Naive B cell (primary cell): ENCODE data around the gene NXN. TPM values are rescaled to one million over a fixed set of nuclear protein-coding genes. Genes with fewer than 3 reads are reported as not detected.

Experiments
- ATAC-seq, 2 donors: fragments of 150-1000 bp; cut with Tn5 transposase; 2 replicates each; pipeline ENCODE4 v1.10.0; 2021; ENCODE audit warnings: low read depth in 2 of 2, mild to moderate bottlenecking in 2 of 2, moderate library complexity in 2 of 2
- DNase-seq: peaks from one replicate; pipeline ENCODE4 v3.0.0; 2022
- H3K27ac Mint-ChIP-seq, 6 donors: one replicate each; pipeline ENCODE4 v1.8.0; 2020 to 2022; ENCODE audit warnings: mild to moderate bottlenecking in 6 of 6, mixed read lengths in 6 of 6, moderate library complexity in 5 of 6, inconsistent platforms in 2 of 6
- H3K27me3 Mint-ChIP-seq, 3 donors: one replicate each; pipeline ENCODE4 v1.8.0; 2021 to 2022; ENCODE audit warnings: mixed read lengths in 3 of 3, mild to moderate bottlenecking in 1 of 3
- H3K36me3 Mint-ChIP-seq, 2 donors: one replicate each; pipeline ENCODE4 v1.8.0; 2020 to 2022; ENCODE audit warnings: mixed read lengths in 2 of 2, inconsistent platforms in 1 of 2, mild to moderate bottlenecking in 1 of 2
- H3K4me1 Mint-ChIP-seq, 3 donors: one replicate each; pipeline ENCODE4 v1.8.0; 2020 to 2022; ENCODE audit warnings: mixed read lengths in 3 of 3, inconsistent platforms in 1 of 3, mild to moderate bottlenecking in 1 of 3, moderate library complexity in 1 of 3
- H3K4me3 Mint-ChIP-seq, 8 donors: one replicate each; pipeline ENCODE4 v1.8.0; 2020 to 2022; ENCODE audit warnings: mild to moderate bottlenecking in 8 of 8, mixed read lengths in 8 of 8, moderate library complexity in 8 of 8, inconsistent platforms in 2 of 8
- H3K9me3 Mint-ChIP-seq, 7 donors: one replicate each; pipeline ENCODE4 v1.8.0; 2020 to 2022; ENCODE audit warnings: mixed read lengths in 7 of 7, mild to moderate bottlenecking in 5 of 7, inconsistent platforms in 2 of 7, moderate library complexity in 1 of 7
- polyA plus RNA-seq, 6 donors: library from polyadenylated mRNA; unstranded; fragments of 300-500 nt; fragmentation: Illumina TruSeq; gene quantifications; one replicate each; pipeline ENCODE4 v1.2.3, GENCODE V29; 2021; ENCODE audit warnings: low read depth in 6 of 6

The NXN gene
- polyA plus RNA-seq, 6 donors from 2014 or later: 0.36 to 0.40 TPM; not detected in 4

DNA sequence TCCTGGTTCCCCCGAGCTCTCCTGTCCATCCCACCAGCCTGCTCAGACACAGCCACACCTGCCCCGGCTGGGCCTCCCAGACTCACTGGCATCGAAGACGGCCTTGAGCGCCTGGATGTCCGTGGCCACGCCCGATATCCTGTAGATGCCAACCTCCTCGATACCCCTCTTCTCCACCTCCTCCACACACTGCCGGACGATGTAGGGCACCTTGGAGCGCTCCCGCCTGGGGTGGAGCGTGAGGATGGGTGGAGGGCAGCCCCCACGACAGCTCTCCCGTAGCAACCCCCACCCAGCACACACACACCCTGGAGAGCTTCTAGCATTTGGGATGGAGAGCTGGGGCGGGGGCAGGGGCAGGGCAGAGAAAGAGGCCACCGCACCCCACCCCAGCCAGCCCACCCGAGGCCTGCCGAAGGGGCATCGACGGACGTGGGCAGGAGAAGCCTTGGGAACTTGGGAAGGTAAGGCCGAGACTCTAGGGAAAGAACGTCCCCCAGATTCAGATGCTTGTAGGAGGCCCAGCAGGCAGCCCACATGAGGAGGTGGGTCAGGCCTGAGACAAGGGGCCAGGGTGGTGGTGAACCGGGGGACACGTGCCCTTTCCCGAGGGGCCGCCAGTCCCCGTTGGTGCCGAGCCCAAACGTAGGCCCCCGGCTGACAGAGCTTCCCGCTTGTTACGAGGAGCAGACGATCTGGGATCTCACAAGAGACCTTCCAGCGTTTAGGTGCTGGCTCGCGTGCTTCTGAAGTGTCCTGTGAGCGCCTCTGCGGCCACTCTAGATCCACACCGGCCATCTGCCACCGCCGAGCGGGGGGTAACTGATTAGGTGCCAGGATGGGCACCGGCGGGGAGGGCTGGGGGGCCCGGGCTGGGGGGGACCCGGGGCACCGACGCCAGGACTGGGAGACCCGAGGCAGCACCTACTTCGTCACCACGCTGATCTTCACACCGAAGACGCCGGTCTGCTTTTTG, 32.5 kb upstream of the NXN start:
- no peaks in the 10 kb centered on the region for H3K27me3 Mint-ChIP-seq
- no peak for ATAC-seq
- peak overlapping the region in 1 of 8 donors; percentile 53 for H3K4me3 Mint-ChIP-seq
- DNase-seq: no peak
- no peak overlapping the region for H3K27ac Mint-ChIP-seq
- no peaks in the 10 kb centered on the region for H3K36me3 Mint-ChIP-seq
- H3K4me1 Mint-ChIP-seq: no peaks in the 10 kb centered on the region
- H3K9me3 Mint-ChIP-seq: no peaks in the 10 kb centered on the region

DNA sequence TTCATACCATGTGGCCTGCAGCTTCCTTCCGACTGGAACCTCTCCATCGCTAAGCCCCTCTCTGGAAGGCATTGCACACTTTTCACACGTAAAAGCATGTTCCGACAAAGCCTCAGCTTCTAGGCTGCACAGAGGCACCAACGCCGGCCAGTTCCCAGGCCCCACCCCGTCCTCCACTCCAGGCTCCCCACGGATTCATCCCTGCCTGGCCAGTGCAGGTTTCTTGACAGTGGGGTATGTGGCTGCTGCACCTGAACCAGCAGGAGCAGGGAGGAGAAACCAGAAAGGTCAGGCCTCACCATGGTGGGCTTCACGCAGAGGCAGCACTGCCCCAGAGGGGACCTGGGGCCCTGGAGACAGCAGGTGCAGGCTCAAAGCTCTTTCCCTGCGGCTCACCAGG, 31.6 kb upstream of the NXN start:
- H3K36me3 Mint-ChIP-seq: no peaks in the 10 kb centered on the region
- no peaks in the 10 kb centered on the region for H3K27me3 Mint-ChIP-seq
- no peak overlapping the region for H3K4me3 Mint-ChIP-seq
- ATAC-seq (no peak), DNase-seq (no peak)
- H3K4me1 Mint-ChIP-seq: no peaks in the 10 kb centered on the region
- H3K9me3 Mint-ChIP-seq: no peaks in the 10 kb centered on the region
- no peak overlapping the region for H3K27ac Mint-ChIP-seq

DNA sequence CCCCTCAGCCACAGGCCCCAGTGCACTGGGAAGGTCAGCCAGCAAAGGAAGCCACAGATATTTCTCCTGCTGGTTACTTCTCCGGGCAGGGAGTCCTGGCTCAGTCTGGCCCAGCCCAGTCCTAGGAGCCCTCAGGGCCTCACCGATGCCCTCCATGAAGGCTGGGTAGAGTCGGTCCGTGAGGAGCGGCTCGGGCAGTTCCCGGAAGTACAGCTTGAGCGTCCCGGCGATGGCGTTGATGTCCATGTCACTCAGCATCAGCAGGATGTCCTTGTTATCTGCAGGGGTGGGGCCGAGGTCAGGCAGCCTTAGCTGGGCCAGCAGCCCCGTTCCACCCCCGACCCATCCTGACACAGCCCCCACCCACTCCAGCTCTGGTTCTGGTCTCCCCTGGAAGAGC, 31.0 kb upstream of the NXN start:
- DNase-seq (no peak), ATAC-seq (no peak)
- no peak overlapping the region for H3K27ac Mint-ChIP-seq
- peaks cover 0 to 4% (median 3%) of the 10 kb centered on the region in 3 donors for H3K4me1 Mint-ChIP-seq
- no peaks in the 10 kb centered on the region for H3K9me3 Mint-ChIP-seq
- no peaks in the 10 kb centered on the region for H3K36me3 Mint-ChIP-seq
- no peak overlapping the region for H3K4me3 Mint-ChIP-seq
- no peaks in the 10 kb centered on the region for H3K27me3 Mint-ChIP-seq

DNA sequence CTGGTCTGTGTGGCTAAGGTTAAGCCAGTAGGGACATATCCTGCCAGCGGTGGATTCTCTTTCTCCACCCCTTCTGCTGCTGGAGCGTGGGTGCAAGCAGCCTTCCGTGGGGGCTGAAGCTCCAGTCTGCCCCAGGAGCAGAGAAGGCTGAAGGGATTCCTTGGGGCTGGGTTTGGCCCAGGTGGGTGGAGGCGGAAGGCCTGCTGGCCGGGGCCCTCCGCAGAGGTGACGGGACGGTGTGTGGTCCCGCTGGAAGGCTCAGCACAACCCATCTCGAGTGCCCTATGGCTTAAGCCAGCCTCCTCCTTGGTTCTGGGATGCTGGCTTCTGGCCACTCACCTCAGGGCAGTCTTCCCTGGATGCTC, 30.5 kb upstream of the NXN start:
- peaks cover 0 to 4% of the 10 kb centered on the region in 2 donors for H3K36me3 Mint-ChIP-seq
- H3K9me3 Mint-ChIP-seq: no peaks in the 10 kb centered on the region
- H3K27ac Mint-ChIP-seq: no peak overlapping the region
- ATAC-seq (no peak), DNase-seq (no peak)
- peaks cover 0 to 9% (median 8%) of the 10 kb centered on the region in 3 donors for H3K4me1 Mint-ChIP-seq
- H3K27me3 Mint-ChIP-seq: no peaks in the 10 kb centered on the region
- no peak overlapping the region for H3K4me3 Mint-ChIP-seq

DNA sequence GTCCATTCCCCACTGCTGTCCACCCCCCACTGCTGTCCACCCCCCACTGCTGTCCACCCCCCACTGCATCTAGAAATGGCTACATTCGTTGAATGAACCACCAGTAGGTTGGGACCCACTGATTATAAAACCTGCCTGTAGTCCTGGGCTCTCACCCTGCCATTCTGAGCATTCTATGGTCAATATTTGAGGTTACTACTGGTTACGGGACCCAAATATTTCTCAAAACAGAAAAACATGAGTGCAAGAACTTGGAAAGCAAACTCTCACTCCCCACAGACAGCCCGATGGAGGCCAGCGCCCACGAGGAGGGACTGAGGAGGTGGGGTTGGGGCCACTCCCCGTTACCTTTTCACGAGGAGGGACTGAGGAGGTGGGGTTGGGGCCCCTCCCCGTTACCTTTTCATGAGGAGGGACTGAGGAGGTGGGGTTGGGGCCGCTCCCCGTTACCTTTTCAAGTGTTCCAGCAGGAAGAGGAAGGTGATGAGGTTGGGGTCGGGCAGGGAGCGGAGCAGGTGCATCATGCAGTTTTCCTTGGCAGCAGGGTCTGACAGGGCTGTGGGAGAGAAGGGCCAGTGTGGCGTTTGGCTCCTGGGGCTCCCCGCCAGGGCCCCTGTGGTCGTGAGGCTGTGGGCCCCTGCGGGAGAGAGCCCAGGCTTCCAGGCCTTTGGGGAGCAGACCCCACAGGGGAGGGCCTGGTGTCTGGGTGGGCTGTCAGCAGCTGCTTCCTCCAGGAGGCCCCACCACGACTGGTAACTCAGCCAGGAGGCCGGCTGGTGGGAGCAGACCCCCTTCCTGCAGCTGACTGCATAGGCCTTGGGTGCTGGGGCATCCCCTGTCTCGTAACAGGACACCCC, 29.9 kb upstream of the NXN start:
- peak overlapping the region in 1 of 6 donors; percentile 24 for H3K27ac Mint-ChIP-seq
- H3K27me3 Mint-ChIP-seq: no peaks in the 10 kb centered on the region

GRCh38 chr17:1008008-1008761, 28.6 kb upstream of the NXN start:
- ATAC-seq: no peak
- Mint-ChIP-seq H3K36me3 (peaks cover 0 to 7% of the 10 kb centered on the region in 2 donors), H3K4me3 (no peak overlapping the region), H3K9me3 (no peaks in the 10 kb centered on the region), H3K4me1 (peaks cover 0 to 11% (median 9%) of the 10 kb centered on the region in 3 donors), H3K27ac (no peak overlapping the region), H3K27me3 (no peaks in the 10 kb centered on the region)
- no peak for DNase-seq

More for the DNA sequence above, 29.9 kb upstream of the NXN start:
- Mint-ChIP-seq H3K4me1 (peaks cover 0 to 11% (median 9%) of the 10 kb centered on the region in 3 donors), H3K36me3 (peaks cover 0 to 7% of the 10 kb centered on the region in 2 donors), H3K4me3 (peak overlapping the region in 1 of 8 donors; percentile 81), H3K9me3 (no peaks in the 10 kb centered on the region)
- DNase-seq (no peak), ATAC-seq (no peak)

DNA sequence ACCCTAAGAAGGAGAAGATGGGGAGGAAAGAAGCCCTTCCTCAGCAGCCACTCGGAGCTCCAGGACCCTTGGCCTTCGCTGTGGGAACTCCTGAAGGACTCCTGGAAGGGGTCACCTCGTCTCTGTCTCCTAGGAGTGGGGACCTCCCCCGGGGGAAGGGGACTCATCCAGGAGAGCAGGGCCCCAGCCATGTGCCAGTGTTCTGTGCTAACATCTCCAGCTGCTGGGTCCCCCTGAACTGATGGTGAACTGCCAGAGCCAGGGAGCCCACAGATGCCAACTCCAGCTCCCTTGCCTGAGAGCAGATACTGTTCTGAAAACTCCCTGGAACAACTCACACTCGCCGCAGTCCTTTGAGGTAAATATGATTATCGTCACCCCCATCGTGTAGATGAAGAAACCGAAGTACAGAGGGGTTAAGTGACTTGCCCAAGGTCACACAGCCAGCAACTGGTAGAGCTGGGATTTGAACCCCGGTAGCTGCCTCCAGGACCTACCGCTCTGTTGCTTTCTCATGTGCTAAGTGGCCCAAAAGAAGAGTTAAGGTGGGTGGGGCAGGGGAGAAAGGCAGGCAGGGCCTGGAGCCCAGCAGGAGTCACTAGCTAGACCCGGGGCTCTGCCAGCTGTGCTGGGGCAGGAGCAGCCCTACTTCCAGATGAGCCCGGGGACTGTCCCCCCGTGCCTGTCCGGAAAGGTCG, 27.9 kb upstream of the NXN start:
- DNase-seq: no peak
- Mint-ChIP-seq H3K9me3 (no peaks in the 10 kb centered on the region), H3K27me3 (no peaks in the 10 kb centered on the region), H3K4me3 (no peak overlapping the region), H3K36me3 (peaks cover 0 to 8% of the 10 kb centered on the region in 2 donors), H3K27ac (no peak overlapping the region), H3K4me1 (peaks cover 0 to 14% (median 11%) of the 10 kb centered on the region in 3 donors)
- ATAC-seq: no peak

DNA sequence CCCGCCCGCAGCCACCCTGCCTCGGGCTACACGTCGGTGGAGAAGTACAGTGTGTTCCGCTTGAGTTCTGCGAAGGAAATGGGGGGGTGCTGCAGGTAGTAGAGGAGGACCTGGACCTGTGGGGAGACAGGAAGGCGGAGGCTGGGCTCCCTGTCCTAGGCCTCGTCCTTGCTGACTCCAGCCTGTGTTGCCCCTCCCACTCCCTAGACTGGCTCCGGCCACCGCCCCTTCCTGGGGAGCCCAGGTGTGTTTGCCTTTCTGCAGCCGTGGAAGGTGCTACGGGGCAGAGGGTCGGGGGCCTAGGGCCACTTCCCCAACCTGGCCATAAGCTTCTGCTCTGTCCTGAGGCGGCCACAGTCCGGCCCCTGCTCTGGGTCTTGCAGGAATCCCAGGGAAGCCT, 26.5 kb upstream of the NXN start:
- H3K9me3 Mint-ChIP-seq: no peaks in the 10 kb centered on the region
- no peak for ATAC-seq
- no peak for DNase-seq
- H3K36me3 Mint-ChIP-seq: peaks cover 3 to 15% of the 10 kb centered on the region in 2 donors
- no peaks in the 10 kb centered on the region for H3K27me3 Mint-ChIP-seq
- H3K4me3 Mint-ChIP-seq: no peak overlapping the region
- peaks cover 0 to 15% (median 14%) of the 10 kb centered on the region in 3 donors for H3K4me1 Mint-ChIP-seq
- H3K27ac Mint-ChIP-seq: no peak overlapping the region

DNA sequence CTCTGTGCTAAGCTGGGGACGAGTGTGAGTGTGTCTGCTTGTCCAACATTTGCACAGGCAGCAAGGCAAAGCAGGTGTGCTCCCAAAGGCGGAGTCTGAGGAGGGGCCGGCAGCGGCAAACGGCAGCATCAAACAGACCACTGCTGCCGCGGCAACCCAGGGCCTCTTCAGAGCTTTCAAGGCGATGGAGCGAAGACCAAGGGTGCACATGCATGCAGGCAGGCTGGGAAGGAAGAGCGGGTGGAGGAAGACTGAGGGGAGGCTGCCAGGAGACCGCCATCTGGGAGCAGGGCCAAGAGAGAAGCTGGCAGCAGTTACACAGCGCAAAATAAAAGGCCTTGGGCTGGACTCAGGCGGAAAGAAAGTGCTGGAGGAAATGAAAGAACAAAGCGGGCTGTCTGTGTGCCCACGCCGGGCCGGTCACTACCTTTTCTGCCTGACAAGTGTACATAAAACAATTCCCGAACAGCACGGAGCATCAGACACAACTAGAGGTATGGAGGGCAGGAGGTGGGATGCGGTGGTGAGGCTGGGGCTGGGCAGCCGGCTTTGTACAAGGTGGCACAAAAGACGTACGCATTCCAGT, 25.9 kb upstream of the NXN start:
- Mint-ChIP-seq H3K9me3 (no peaks in the 10 kb centered on the region), H3K36me3 (peaks cover 3 to 15% of the 10 kb centered on the region in 2 donors), H3K4me3 (peak overlapping the region in 2 of 8 donors; percentile 35 to 58), H3K4me1 (peaks cover 0 to 15% (median 14%) of the 10 kb centered on the region in 3 donors), H3K27ac (peak overlapping the region in 4 of 6 donors; percentile 24 to 93 (median 64)), H3K27me3 (no peaks in the 10 kb centered on the region)
- DNase-seq (no peak), ATAC-seq (no peak)

DNA sequence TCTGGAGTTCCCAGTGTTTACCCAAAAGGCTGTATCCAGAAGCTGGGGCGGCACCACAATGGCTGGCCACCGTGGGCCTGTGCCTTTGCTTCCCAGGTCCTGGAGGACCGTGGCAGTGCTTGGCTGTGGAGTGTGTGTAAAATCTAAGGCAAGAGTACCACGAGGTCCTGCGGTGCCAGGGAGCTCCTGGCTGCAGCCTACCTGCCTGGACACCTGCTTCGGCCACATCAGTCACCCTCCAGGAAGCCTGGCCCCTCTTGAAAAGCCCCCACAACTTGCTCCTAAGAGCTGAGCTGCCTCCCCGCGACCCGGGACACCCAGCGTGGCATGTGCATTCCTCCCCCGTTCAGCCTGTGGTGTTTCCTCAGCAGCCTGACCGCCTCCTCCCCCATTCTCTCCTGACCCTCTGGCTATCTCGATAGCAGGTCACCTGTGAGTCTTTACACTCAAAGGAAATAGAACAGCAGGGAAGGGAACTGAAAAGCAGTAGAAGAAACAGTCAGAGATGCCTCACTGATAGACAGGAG, 25.3 kb upstream of the NXN start:
- Mint-ChIP-seq H3K27ac (peak overlapping the region in 5 of 6 donors; percentile 32 to 93 (median 65)), H3K4me1 (peaks cover 0 to 15% (median 14%) of the 10 kb centered on the region in 3 donors), H3K27me3 (no peaks in the 10 kb centered on the region), H3K9me3 (no peaks in the 10 kb centered on the region), H3K4me3 (no peak overlapping the region), H3K36me3 (peaks cover 3 to 15% of the 10 kb centered on the region in 2 donors)
- no peak for ATAC-seq
- no peak for DNase-seq

DNA sequence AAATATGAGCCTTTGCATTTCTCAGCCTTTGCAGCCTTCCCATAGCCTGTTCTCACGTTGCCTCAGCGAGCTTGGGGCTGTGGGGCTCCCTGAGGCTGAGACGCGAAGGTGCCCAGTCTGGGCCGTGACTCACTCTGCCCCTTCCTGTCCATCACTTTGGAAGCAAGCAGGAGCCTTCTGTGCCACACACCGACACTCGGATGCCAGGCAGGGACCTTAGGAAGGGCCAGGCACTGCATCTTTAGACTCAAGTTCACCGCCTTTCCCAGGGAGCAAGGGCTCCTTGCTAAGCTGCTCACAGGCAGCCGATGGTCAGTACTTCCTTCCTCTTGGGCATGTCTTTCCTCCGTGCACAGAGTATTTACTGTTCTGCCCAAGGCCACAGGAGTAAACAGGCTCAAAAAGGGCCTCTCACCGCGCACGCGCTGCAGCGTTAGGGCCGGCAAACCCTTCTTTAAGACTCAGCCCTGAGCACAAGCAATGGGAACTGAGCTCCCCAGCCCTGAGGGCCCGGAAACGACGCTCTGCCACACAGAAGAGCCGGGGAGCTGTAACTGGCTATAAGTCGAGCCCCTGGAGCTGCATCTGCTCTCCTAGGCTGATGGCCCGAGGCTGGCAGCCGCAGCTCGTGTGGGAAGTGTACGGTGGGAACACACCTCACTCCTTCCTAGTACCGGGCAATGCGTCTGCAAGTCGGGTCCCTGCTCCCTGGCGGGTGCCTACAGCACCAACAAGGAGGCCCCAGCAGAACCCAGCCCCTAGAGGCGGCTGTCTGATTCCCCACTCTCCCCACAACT, 24.6 kb upstream of the NXN start:
- DNase-seq: no peak
- Mint-ChIP-seq H3K9me3 (no peaks in the 10 kb centered on the region), H3K4me1 (peaks cover 0 to 17% (median 17%) of the 10 kb centered on the region in 3 donors), H3K27me3 (no peaks in the 10 kb centered on the region), H3K4me3 (no peak overlapping the region), H3K27ac (peak overlapping the region in 1 of 6 donors; percentile 28), H3K36me3 (peaks cover 8 to 15% of the 10 kb centered on the region in 2 donors)
- ATAC-seq: no peak
